Heart left ventricle (tissue), 13 donors: Measurements from ENCODE around the gene NELL1.

Experiments
- POLR2A ChIP-seq, 2 donors: fragments of 450-650 bp; IDR thresholded peaks; one replicate each; pipeline ENCODE4 v1.6.1; 2017; ENCODE audit warnings: antibody characterized with exemption in 2 of 2, mild to moderate bottlenecking in 2 of 2, moderate library complexity in 2 of 2
- TF ChIP-seq, protein P1 (sequence below), 12 donors: fragments of 200-600 bp; sonication (generic) in 4 of 12; IDR thresholded peaks; one replicate each; pipeline versions ENCODE4 v1.5.0 to v1.8.0; 2018 to 2022; ENCODE audit warnings: antibody characterized with exemption in 12 of 12, mild to moderate bottlenecking in 5 of 12
- donor health status: ischemic (EF 13 %, LVEDD 7.1; RV severe dilation, severe dysfunction).
- donor health status: DM: no; HTN: yes; CAD: no.
- donor health status: DM: no; HTN: no; CAD: no.
- donor health status: ischemic (EF 25% LVEDD 6.9; RV normal size, moderate dysfunction).
- donor health status: ischemic (EF 25% LVEDD 5.7; RV mildly dilated, moderate dysfunction).
- donor health status: ischemic (EF 35%, LVEDD 5.7; RV mildly dilated, moderate dysfunction).
- donor health status: nonischemic (EF 11% LVEDD 7.7; RV severe dilation, severe dysfunction).
- donor health status: DM: yes; HTN: yes; CAD: no.
- donor health status: PGD.
- donor health status: ischemic (EF 29% LVEDD 5.4; RV normal size, mild dysfunction).
- donor health status: nonischemic (EF 23%, LVEDD 6.1; RV moderate dilation, normal function).

- TF ChIP-seq, protein P1, sequence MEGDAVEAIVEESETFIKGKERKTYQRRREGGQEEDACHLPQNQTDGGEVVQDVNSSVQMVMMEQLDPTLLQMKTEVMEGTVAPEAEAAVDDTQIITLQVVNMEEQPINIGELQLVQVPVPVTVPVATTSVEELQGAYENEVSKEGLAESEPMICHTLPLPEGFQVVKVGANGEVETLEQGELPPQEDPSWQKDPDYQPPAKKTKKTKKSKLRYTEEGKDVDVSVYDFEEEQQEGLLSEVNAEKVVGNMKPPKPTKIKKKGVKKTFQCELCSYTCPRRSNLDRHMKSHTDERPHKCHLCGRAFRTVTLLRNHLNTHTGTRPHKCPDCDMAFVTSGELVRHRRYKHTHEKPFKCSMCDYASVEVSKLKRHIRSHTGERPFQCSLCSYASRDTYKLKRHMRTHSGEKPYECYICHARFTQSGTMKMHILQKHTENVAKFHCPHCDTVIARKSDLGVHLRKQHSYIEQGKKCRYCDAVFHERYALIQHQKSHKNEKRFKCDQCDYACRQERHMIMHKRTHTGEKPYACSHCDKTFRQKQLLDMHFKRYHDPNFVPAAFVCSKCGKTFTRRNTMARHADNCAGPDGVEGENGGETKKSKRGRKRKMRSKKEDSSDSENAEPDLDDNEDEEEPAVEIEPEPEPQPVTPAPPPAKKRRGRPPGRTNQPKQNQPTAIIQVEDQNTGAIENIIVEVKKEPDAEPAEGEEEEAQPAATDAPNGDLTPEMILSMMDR (IDR thresholded peaks at IDR 0.05): no peak
- TF ChIP-seq POLR2A (IDR thresholded peaks at IDR 0.05): no peak
These were observed 666 bp downstream of the NELL1 start for GRCh38 chr11:20669820-20670684.
